K562 (cell line): Measurements from ENCODE around the gene TBL1XR1. TPM values are rescaled to one million over a fixed set of nuclear protein-coding genes. Genes with fewer than 3 reads are reported as not detected.
A peak's percentile ranks its signal among the peaks of the same experiment; 100 is the strongest.

ENCODE experiments used
- BHLHE40 ChIP-seq: IDR thresholded peaks from 2 replicates; pipeline ENCODE4 v1.6.1; 2011; ENCODE audit warnings: low read length, improper control_type of control experiment
- CHD2 ChIP-seq: IDR thresholded peaks from 2 replicates; pipeline ENCODE4 v1.6.1; 2011; ENCODE audit warnings: low read depth, low read length
- EGR1 ChIP-seq: fragments of 450-650 bp; conservative IDR thresholded peaks from 2 replicates; pipeline ENCODE4 v1.6.1; 2017; ENCODE audit warnings: mild to moderate bottlenecking
- ETV6 ChIP-seq, 3 experiments: fragments of 150-350 bp in 1 of 3; sonication (generic) in 1 of 3; formaldehyde crosslinking in 1 of 3; IDR thresholded peaks; 2 replicates each; pipeline versions ENCODE4 v1.6.1 to v1.8.0; 2014 to 2022; ENCODE audit warnings: borderline replicate concordance in 2 of 3, low read depth in 2 of 3, antibody characterized with exemption in 1 of 3, low read length in 1 of 3, mild to moderate bottlenecking in 1 of 3, missing genetic modification reagents in 1 of 3
- HMG20A ChIP-seq: fragments of 450-650 bp; formaldehyde crosslinking; conservative IDR thresholded peaks from 2 replicates; pipeline ENCODE4 v1.4.0; 2020; ENCODE audit warnings: mild to moderate bottlenecking, mixed read lengths
- MTA3 ChIP-seq: fragments of 450-650 bp; formaldehyde crosslinking; IDR thresholded peaks from 2 replicates; pipeline ENCODE4 v1.6.1; 2017; ENCODE audit warnings: mild to moderate bottlenecking, borderline replicate concordance
- MTF1 ChIP-seq: fragments of 250-450 bp; sonication (Bioruptor Pico); IDR thresholded peaks from 2 replicates; pipeline ENCODE4 v1.9.0; 2021; ENCODE audit warnings: moderate library complexity, mild to moderate bottlenecking, inconsistent platforms, borderline replicate concordance
- NELFE ChIP-seq: IDR thresholded peaks from 2 replicates; pipeline ENCODE4 v1.6.1; 2011; ENCODE audit warnings: mild to moderate bottlenecking; ENCODE audit not compliant: insufficient read depth, insufficient read length
- NR2F6 ChIP-seq: fragments of 450-650 bp; formaldehyde crosslinking; IDR thresholded peaks from 2 replicates; pipeline ENCODE4 v1.4.0; 2020; ENCODE audit warnings: mild to moderate bottlenecking
- PRPF4 ChIP-seq: fragments of 200-400 bp; formaldehyde crosslinking; IDR thresholded peaks from one replicate; pipeline ENCODE4 v1.6.1; 2017; ENCODE audit warnings: low read length, low read depth, mild to moderate bottlenecking; ENCODE audit not compliant: insufficient read depth, poor library complexity, severe bottlenecking
- ZNF445 ChIP-seq: fragments of 250-450 bp; sonication (Bioruptor Pico); IDR thresholded peaks from 2 replicates; pipeline ENCODE4 v1.4.0; 2020; ENCODE audit warnings: low read depth, mild to moderate bottlenecking, moderate library complexity
- ZNF699 ChIP-seq: fragments of 250-450 bp; sonication (Bioruptor Pico); IDR thresholded peaks from 2 replicates; pipeline ENCODE4 v1.8.0; 2021; ENCODE audit warnings: mild to moderate bottlenecking, moderate library complexity; ENCODE audit not compliant: insufficient replicate concordance
- ZNF75A ChIP-seq: fragments of 450-650 bp; formaldehyde crosslinking; IDR thresholded peaks from 2 replicates; pipeline ENCODE4 v1.4.0; 2020; ENCODE audit warnings: mild to moderate bottlenecking
- ZSCAN32 ChIP-seq: fragments of 450-650 bp; formaldehyde crosslinking; IDR thresholded peaks from 2 replicates; pipeline ENCODE4 v1.4.0; 2020; ENCODE audit warnings: mild to moderate bottlenecking, moderate library complexity
- polyA plus RNA-seq, 8 experiments: library from polyadenylated mRNA; depleted of rRNA in 4 of 8; stranded (reverse) in 5 of 8; unstranded in 3 of 8; fragments of >200 nt; fragmentation: Nextera tagmentation in 2 of 8; fragmentation: Illumina TruSeq in 1 of 8; extraction: Ambion mirVana in 2 of 8; extraction: Trizol in 1 of 8; gene quantifications; 2 replicates each; pipeline versions ENCODE4 v1.2.1 to v1.2.3, GENCODE V29; 2011 to 2014; ENCODE audit warnings: inconsistent platforms in 1 of 8, missing spikeins in 1 of 8
- total RNA-seq, 7 experiments: library from RNA; depleted of rRNA in 6 of 7; stranded (reverse); fragments of >200 nt in 6 of 7; fragmentation: Illumina TruSeq in 2 of 7; extraction: Trizol in 2 of 7; gene quantifications; 2 replicates each; pipeline versions ENCODE4 v1.2.1 to v1.2.3, GENCODE V29; 2011 to 2021; ENCODE audit warnings: low replicate concordance in 1 of 7
- TF ChIP-seq, protein P1 (sequence below): fragments of 450-650 bp; formaldehyde crosslinking; conservative IDR thresholded peaks from 2 replicates; pipeline ENCODE4 v1.4.0; 2022; ENCODE audit warnings: mild to moderate bottlenecking, missing genetic modification characterization
- TF ChIP-seq, protein P2 (sequence below): sonication (generic); formaldehyde crosslinking; IDR thresholded peaks from 2 replicates; pipeline ENCODE4 v1.8.0; 2023; ENCODE audit warnings: mild to moderate bottlenecking, missing genetic modification reagents
- TF ChIP-seq, protein P3 (sequence below), 2 experiments: fragments of 450-650 bp in 1 of 2; IDR thresholded peaks; 2 replicates each; pipeline ENCODE4 v1.6.1; 2011 to 2017; ENCODE audit warnings: low read depth in 2 of 2, antibody characterized with exemption in 1 of 2, borderline replicate concordance in 1 of 2, low read length in 1 of 2, mild to moderate bottlenecking in 1 of 2, mixed read lengths in 1 of 2; ENCODE audit not compliant: control insufficient read depth in 1 of 2
- TF ChIP-seq, protein P4 (sequence below): sonication (generic); formaldehyde crosslinking; IDR thresholded peaks from 2 replicates; pipeline ENCODE4 v1.9.0; 2022; ENCODE audit warnings: mild to moderate bottlenecking, missing genetic modification reagents

Gene TBL1XR1
- total and polyA plus RNA-seq, 9 of the 15 experiments (the other 6 are each of a cell fraction or from before 2014, with no cell fraction given) = 19.6 to 171 (median 83.3) TPM

DNA sequence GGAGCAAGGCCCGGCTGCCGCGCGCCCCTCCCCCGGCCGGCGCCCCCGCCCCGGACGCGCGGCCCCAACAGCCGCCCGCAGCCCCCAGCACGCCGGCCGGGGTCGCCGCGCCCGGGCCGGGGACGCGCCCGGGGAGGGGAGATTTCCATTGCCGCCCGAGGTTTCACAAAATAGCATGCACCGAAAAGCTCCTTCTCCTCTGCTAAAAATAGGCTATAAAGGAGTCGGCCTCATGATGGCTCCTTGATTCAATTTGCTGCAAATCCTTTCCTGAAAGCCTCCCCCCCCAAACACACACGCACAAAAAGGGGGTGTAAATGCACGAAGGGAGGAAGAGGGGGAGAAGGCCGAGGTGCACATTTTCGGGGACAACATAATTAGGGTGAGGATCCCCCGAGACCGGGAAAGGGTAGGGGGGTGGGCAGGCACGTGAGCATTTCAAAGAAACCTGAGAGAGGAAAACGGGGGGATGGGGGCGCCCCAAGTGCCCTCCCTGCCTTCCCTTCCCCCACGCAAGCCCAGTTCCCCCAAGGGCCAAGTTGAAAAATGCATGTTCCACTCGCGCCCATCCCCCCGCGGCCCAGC lies 734 bp downstream of the TBL1XR1 start (continued):
- TF ChIP-seq, protein P1, sequence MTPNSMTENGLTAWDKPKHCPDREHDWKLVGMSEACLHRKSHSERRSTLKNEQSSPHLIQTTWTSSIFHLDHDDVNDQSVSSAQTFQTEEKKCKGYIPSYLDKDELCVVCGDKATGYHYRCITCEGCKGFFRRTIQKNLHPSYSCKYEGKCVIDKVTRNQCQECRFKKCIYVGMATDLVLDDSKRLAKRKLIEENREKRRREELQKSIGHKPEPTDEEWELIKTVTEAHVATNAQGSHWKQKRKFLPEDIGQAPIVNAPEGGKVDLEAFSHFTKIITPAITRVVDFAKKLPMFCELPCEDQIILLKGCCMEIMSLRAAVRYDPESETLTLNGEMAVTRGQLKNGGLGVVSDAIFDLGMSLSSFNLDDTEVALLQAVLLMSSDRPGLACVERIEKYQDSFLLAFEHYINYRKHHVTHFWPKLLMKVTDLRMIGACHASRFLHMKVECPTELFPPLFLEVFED (CRISPR knock-in tag) = 0 out of 2 replicates have a peak, but pooled peaks have one; percentile 29
- TF ChIP-seq PRPF4 = peak; percentile 22
- TF ChIP-seq ZNF445 = no peak
- TF ChIP-seq CHD2 = peak; percentile 27; the same call in 1 of the 2 replicates
- TF ChIP-seq ZNF75A (CRISPR knock-in tag) = no peak
- peak; percentile 81 for TF ChIP-seq BHLHE40
- no peak for TF ChIP-seq ZSCAN32 (CRISPR knock-in tag)
- TF ChIP-seq MTF1 (CRISPR knock-in tag) = no peak
- TF ChIP-seq NELFE = no peak
- TF ChIP-seq, protein P2, sequence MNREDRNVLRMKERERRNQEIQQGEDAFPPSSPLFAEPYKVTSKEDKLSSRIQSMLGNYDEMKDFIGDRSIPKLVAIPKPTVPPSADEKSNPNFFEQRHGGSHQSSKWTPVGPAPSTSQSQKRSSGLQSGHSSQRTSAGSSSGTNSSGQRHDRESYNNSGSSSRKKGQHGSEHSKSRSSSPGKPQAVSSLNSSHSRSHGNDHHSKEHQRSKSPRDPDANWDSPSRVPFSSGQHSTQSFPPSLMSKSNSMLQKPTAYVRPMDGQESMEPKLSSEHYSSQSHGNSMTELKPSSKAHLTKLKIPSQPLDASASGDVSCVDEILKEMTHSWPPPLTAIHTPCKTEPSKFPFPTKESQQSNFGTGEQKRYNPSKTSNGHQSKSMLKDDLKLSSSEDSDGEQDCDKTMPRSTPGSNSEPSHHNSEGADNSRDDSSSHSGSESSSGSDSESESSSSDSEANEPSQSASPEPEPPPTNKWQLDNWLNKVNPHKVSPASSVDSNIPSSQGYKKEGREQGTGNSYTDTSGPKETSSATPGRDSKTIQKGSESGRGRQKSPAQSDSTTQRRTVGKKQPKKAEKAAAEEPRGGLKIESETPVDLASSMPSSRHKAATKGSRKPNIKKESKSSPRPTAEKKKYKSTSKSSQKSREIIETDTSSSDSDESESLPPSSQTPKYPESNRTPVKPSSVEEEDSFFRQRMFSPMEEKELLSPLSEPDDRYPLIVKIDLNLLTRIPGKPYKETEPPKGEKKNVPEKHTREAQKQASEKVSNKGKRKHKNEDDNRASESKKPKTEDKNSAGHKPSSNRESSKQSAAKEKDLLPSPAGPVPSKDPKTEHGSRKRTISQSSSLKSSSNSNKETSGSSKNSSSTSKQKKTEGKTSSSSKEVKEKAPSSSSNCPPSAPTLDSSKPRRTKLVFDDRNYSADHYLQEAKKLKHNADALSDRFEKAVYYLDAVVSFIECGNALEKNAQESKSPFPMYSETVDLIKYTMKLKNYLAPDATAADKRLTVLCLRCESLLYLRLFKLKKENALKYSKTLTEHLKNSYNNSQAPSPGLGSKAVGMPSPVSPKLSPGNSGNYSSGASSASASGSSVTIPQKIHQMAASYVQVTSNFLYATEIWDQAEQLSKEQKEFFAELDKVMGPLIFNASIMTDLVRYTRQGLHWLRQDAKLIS (CRISPR knock-in tag) = no peak
- no peak for TF ChIP-seq MTA3
- TF ChIP-seq HMG20A (CRISPR knock-in tag) = no peak
- no peak for TF ChIP-seq ZNF699 (CRISPR knock-in tag)
- peak; percentile 9; the same call in 1 of the 2 replicates for TF ChIP-seq EGR1
- no peak for TF ChIP-seq ETV6 (IDR thresholded peaks at IDR 0.05; ENCODE audit: borderline replicate concordance in 1 of 2, low read depth in 2 of 2, low read length in 1 of 2)
- no peak for TF ChIP-seq ETV6 (CRISPR knock-in tag; IDR thresholded peaks at IDR 0.05; ENCODE audit: borderline replicate concordance)
- no peak for TF ChIP-seq NR2F6 (CRISPR knock-in tag)
- TF ChIP-seq, protein P3, sequence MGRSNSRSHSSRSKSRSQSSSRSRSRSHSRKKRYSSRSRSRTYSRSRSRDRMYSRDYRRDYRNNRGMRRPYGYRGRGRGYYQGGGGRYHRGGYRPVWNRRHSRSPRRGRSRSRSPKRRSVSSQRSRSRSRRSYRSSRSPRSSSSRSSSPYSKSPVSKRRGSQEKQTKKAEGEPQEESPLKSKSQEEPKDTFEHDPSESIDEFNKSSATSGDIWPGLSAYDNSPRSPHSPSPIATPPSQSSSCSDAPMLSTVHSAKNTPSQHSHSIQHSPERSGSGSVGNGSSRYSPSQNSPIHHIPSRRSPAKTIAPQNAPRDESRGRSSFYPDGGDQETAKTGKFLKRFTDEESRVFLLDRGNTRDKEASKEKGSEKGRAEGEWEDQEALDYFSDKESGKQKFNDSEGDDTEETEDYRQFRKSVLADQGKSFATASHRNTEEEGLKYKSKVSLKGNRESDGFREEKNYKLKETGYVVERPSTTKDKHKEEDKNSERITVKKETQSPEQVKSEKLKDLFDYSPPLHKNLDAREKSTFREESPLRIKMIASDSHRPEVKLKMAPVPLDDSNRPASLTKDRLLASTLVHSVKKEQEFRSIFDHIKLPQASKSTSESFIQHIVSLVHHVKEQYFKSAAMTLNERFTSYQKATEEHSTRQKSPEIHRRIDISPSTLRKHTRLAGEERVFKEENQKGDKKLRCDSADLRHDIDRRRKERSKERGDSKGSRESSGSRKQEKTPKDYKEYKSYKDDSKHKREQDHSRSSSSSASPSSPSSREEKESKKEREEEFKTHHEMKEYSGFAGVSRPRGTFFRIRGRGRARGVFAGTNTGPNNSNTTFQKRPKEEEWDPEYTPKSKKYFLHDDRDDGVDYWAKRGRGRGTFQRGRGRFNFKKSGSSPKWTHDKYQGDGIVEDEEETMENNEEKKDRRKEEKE (IDR thresholded peaks at IDR 0.05; ENCODE audit: borderline replicate concordance in 1 of 2, control insufficient read depth in 1 of 2, low read depth in 2 of 2, low read length in 1 of 2) = no peak
- TF ChIP-seq, protein P4, sequence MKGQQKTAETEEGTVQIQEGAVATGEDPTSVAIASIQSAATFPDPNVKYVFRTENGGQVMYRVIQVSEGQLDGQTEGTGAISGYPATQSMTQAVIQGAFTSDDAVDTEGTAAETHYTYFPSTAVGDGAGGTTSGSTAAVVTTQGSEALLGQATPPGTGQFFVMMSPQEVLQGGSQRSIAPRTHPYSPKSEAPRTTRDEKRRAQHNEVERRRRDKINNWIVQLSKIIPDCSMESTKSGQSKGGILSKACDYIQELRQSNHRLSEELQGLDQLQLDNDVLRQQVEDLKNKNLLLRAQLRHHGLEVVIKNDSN (CRISPR knock-in tag) = 0 out of 2 replicates have a peak, but pooled peaks have one; percentile 51
